CD1c-positive myeloid dendritic cell (primary cell): ENCODE data around the gene RFTN1.

Experiments
- DNase-seq: peaks from one replicate; pipeline ENCODE4 v3.0.0-alpha.2; 2016; ENCODE audit errors: extremely low spot score

RFTN1 gene

GRCh38 chr3:16487511-16488175, 25.9 kb downstream of the RFTN1 start:
- DNase-seq = no peak

- DNase-seq = no peak
Measured at GRCh38 chr3:16486951-16487480, 26.5 kb downstream of the RFTN1 start.

GRCh38 chr3:16486201-16486600, 27.3 kb downstream of the RFTN1 start:
- DNase-seq = no peak

GRCh38 chr3:16485395-16485992, 28.0 kb downstream of the RFTN1 start:
- DNase-seq = no peak

GRCh38 chr3:16484984-16485383, 28.5 kb downstream of the RFTN1 start:
- DNase-seq = no peak

- DNase-seq = no peak
Measured at GRCh38 chr3:16484216-16484615, 29.3 kb downstream of the RFTN1 start.

- peak; percentile 57 for DNase-seq
Measured at GRCh38 chr3:16482770-16483531, 30.5 kb downstream of the RFTN1 start.

- peak; percentile 58 for DNase-seq
Measured at GRCh38 chr3:16482194-16482769, 31.2 kb downstream of the RFTN1 start.

GRCh38 chr3:16481546-16481897, 32.0 kb downstream of the RFTN1 start:
- DNase-seq = peak; percentile 22

- no peak for DNase-seq
Measured at GRCh38 chr3:16480861-16481545, 32.5 kb downstream of the RFTN1 start.

GRCh38 chr3:16478516-16478915, 35.0 kb downstream of the RFTN1 start:
- DNase-seq = no peak

- no peak for DNase-seq
Measured at GRCh38 chr3:16477521-16477920, 36.0 kb downstream of the RFTN1 start.

- no peak for DNase-seq
Measured at GRCh38 chr3:16477056-16477455, 36.4 kb downstream of the RFTN1 start.

GRCh38 chr3:16476636-16477035, 36.9 kb downstream of the RFTN1 start:
- peak; percentile 29 for DNase-seq

- no peak for DNase-seq
Measured at GRCh38 chr3:16475766-16476165, 37.7 kb downstream of the RFTN1 start.

- no peak for DNase-seq
Measured at GRCh38 chr3:16474920-16475319, 38.6 kb downstream of the RFTN1 start.

GRCh38 chr3:16474216-16474615, 39.3 kb downstream of the RFTN1 start:
- no peak for DNase-seq

- DNase-seq = no peak
Measured at GRCh38 chr3:16472593-16472992, 40.9 kb downstream of the RFTN1 start.

- DNase-seq = no peak
Measured at GRCh38 chr3:16471897-16472296, 41.6 kb downstream of the RFTN1 start.

- DNase-seq = no peak
Measured at GRCh38 chr3:16470590-16470989, 42.9 kb downstream of the RFTN1 start.

GRCh38 chr3:16468336-16469098, 45.0 kb downstream of the RFTN1 start:
- no peak for DNase-seq
